Measurements from ENCODE around the gene FBXO21.
"Not testable (repeated sequence)": the region's sequence is repeated elsewhere in the genome, so short reads cannot be mapped to it uniquely, and the experiment has no call there.

FBXO21 gene

DNA sequence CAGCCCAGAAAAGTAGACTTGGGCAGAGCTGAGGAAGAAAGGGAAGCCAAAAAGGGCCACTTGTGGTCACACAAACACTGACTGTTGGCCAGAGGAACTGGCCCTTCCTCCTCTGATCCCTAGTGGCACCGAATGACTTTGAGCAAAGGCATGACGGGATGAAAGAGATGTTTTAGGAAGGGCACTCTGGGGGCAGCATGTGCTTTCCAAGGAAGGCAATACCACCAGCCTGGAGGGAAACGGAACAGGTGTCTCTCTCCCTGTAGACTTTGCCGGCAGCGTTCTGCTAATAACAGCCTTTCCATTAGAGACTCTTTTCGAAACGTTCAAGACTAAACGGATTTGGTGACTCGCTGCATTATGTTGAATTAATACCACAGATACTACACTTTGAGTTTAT lies 12.3 kb upstream of the FBXO21 start:
- no CpG with 5 or more reads among the region's 9 CpGs for WGBS (ENCODE audit: extremely low coverage, insufficient coverage, insufficient read length)

DNA sequence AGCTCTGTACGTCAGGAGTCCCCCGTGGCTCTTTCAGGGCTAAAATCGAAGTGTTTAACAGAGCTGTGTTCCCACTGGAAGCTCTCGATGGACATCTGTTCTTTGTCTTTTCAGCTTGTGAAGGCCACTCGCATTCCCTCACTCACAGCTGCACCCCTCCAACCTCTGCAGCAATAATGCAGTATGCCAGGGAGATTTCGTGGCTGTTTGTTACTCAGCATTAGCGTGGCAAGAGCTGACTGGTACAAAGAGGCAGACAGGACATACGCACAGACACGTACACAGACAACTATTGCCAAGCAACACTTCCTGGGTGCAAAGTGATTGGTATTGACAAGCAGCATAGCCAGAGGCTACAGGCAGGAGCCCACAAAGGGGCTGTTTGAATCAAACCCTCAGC lies 11.8 kb upstream of the FBXO21 start:
- no peak overlapping the region for H4K8ac ChIP-seq (ENCODE audit: low read depth, low read length)
- H2AK5ac ChIP-seq (ENCODE audit: low read length): no peak overlapping the region
- H3K4ac ChIP-seq (ENCODE audit: low read depth, low read length): no peak overlapping the region
- H4K12ac ChIP-seq (ENCODE audit: low read depth, low read length): no peak overlapping the region
- no peak overlapping the region for H3K18ac ChIP-seq (ENCODE audit: low read length)
- H3K23ac ChIP-seq (ENCODE audit: low read length): no peak overlapping the region
- H3K79me2 ChIP-seq (ENCODE audit: control insufficient read depth, insufficient read depth, low read length, poor library complexity): no peaks in the 10 kb centered on the region
- no peaks in the 10 kb centered on the region for H3K79me1 ChIP-seq (ENCODE audit: low read length)
- H3K27ac ChIP-seq (ENCODE audit: low read depth, low read length): no peak overlapping the region
- H2BK120ac ChIP-seq (ENCODE audit: insufficient read depth, low read length, poor library complexity): no peak overlapping the region
- no peak overlapping the region for H3K14ac ChIP-seq (ENCODE audit: low read length)
- DNase-seq: no peak
- no peak overlapping the region for H2BK5ac ChIP-seq (ENCODE audit: low read depth, low read length, poor library complexity)
- H3K36me3 ChIP-seq (ENCODE audit: control insufficient read depth in 1 of 2, insufficient read depth in 2 of 2, low read length in 2 of 2): no peaks in the 10 kb centered on the region
- no peak overlapping the region for H3K4me2 ChIP-seq (ENCODE audit: low read length)
- H3K4me3 ChIP-seq (ENCODE audit: low read depth, low read length): no peak overlapping the region
- no peak overlapping the region for H2AFZ ChIP-seq (ENCODE audit: insufficient read depth, low read length, poor library complexity)
- H3K4me1 ChIP-seq (ENCODE audit: control insufficient read depth in 1 of 2, insufficient read depth in 2 of 2, low read length in 2 of 2): no peaks in the 10 kb centered on the region
- H3K9me3 ChIP-seq (ENCODE audit: insufficient read depth, low read depth, low read length): peaks cover 3% of the 10 kb centered on the region
- no peak overlapping the region for H2BK12ac ChIP-seq (ENCODE audit: low read length)
- H4K91ac ChIP-seq (ENCODE audit: low read depth, low read length): no peak overlapping the region
- no peaks in the 10 kb centered on the region for H3K27me3 ChIP-seq (ENCODE audit: insufficient read depth, low read length)
- WGBS (ENCODE audit: extremely low coverage, insufficient coverage, insufficient read length): no CpG with 5 or more reads among the region's 9 CpGs
- no peak overlapping the region for H3K9ac ChIP-seq (ENCODE audit: low read length)

More for the DNA sequence above, 12.3 kb upstream of the FBXO21 start:
- Histone ChIP-seq H2BK5ac (ENCODE audit: low read depth, low read length, poor library complexity) (no peak overlapping the region), H3K9ac (ENCODE audit: low read length) (no peak overlapping the region), H3K27me3 (ENCODE audit: insufficient read depth, low read length) (no peaks in the 10 kb centered on the region), H4K91ac (ENCODE audit: low read depth, low read length) (no peak overlapping the region), H3K36me3 (ENCODE audit: control insufficient read depth in 1 of 2, insufficient read depth in 2 of 2, low read length in 2 of 2) (no peaks in the 10 kb centered on the region), H3K23ac (ENCODE audit: low read length) (no peak overlapping the region), H2BK120ac (ENCODE audit: insufficient read depth, low read length, poor library complexity) (no peak overlapping the region), H4K12ac (ENCODE audit: low read depth, low read length) (no peak overlapping the region), H2BK12ac (ENCODE audit: low read length) (no peak overlapping the region), H3K18ac (ENCODE audit: low read length) (no peak overlapping the region), H2AFZ (ENCODE audit: insufficient read depth, low read length, poor library complexity) (no peak overlapping the region), H3K79me1 (ENCODE audit: low read length) (no peaks in the 10 kb centered on the region), H3K27ac (ENCODE audit: low read depth, low read length) (no peak overlapping the region), H3K79me2 (ENCODE audit: control insufficient read depth, insufficient read depth, low read length, poor library complexity) (no peaks in the 10 kb centered on the region), H4K8ac (ENCODE audit: low read depth, low read length) (no peak overlapping the region), H3K14ac (ENCODE audit: low read length) (no peak overlapping the region), H3K4me1 (ENCODE audit: control insufficient read depth in 1 of 2, insufficient read depth in 2 of 2, low read length in 2 of 2) (no peaks in the 10 kb centered on the region), H3K4ac (ENCODE audit: low read depth, low read length) (no peak overlapping the region), H3K9me3 (ENCODE audit: insufficient read depth, low read depth, low read length) (peaks cover 3% of the 10 kb centered on the region), H2AK5ac (ENCODE audit: low read length) (no peak overlapping the region), H3K4me3 (ENCODE audit: low read depth, low read length) (no peak overlapping the region), H3K4me2 (ENCODE audit: low read length) (no peak overlapping the region)
- no peak for DNase-seq

DNA sequence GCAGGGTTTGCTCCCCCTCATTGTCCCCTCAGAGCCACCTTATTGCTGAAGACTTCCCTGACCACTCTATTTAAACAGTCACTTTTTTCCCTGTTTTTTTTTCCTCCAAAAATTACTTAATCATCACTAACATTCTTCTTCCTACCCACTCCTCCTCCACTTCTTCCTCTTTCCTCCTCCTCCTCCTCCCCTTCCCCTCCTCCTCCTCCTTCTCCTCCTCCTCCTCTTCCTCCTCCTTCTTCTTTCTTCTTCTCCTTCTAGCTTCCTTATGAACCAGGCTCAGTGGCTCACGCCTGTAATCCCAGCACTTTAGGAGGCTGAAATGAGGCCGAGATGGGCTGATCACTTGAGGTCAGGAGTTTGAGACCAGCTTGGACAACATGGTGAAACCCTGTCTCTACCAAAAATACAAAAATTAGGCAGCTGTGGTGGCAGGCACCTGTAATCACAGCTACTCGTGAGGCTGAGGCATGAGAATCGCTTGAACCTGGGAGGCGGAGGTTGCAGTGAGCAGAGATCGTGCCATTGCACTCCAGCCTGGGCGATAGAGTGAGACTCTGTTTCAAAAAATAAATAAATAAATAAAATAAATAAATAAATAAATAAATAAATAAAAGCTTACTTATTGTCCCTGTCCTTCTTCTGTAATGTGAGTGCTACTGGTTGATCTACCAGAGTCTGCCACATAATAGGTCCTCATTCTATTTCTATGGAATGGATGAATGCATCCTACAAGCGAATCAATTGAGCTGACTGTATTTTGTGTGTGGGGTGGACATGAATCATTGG lies 9.9 kb upstream of the FBXO21 start:
- H4K91ac ChIP-seq (ENCODE audit: low read depth, low read length); H3K27me3 ChIP-seq (ENCODE audit: insufficient read depth, low read length); H2AFZ ChIP-seq (ENCODE audit: insufficient read depth, low read length, poor library complexity); H2BK120ac ChIP-seq (ENCODE audit: insufficient read depth, low read length, poor library complexity); H3K27ac ChIP-seq (ENCODE audit: low read depth, low read length); H3K79me2 ChIP-seq (ENCODE audit: control insufficient read depth, insufficient read depth, low read length, poor library complexity); H3K4ac ChIP-seq (ENCODE audit: low read depth, low read length); H3K79me1 ChIP-seq (ENCODE audit: low read length); DNase-seq; H2BK12ac ChIP-seq (ENCODE audit: low read length); H3K18ac ChIP-seq (ENCODE audit: low read length); H3K9me3 ChIP-seq (ENCODE audit: insufficient read depth, low read depth, low read length); H3K14ac ChIP-seq (ENCODE audit: low read length); H3K4me3 ChIP-seq (ENCODE audit: low read depth, low read length); H3K9ac ChIP-seq (ENCODE audit: low read length); H3K4me1 ChIP-seq (ENCODE audit: control insufficient read depth in 1 of 2, insufficient read depth in 2 of 2, low read length in 2 of 2); H3K36me3 ChIP-seq (ENCODE audit: control insufficient read depth in 1 of 2, insufficient read depth in 2 of 2, low read length in 2 of 2); H2BK5ac ChIP-seq (ENCODE audit: low read depth, low read length, poor library complexity); H3K4me2 ChIP-seq (ENCODE audit: low read length); H4K12ac ChIP-seq (ENCODE audit: low read depth, low read length); H2AK5ac ChIP-seq (ENCODE audit: low read length); H4K8ac ChIP-seq (ENCODE audit: low read depth, low read length); H3K23ac ChIP-seq (ENCODE audit: low read length): not testable (repeated sequence)
- WGBS (ENCODE audit: extremely low coverage, insufficient coverage, insufficient read length): no CpG with 5 or more reads among the region's 8 CpGs

DNA sequence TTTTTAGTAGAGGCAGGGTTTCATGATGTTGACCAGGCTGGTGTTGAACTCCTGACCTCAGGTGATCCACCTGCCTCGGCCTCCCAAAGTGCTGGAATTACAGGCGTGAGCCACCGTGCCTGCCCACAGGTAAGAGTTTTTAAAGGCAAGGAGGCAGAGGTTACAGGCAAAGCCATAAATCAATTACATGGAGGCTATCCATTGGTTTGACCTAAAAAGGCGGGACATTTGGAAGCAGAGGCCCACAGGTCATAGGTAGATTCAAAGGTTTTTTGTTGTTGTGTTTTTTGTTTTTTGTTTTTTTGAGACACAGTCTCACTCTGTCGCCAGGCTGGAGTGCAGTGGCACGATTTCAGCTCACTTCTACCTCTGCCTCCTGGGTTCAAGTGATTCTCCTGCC lies 6.1 kb upstream of the FBXO21 start:
- not testable (repeated sequence) for H3K18ac ChIP-seq (ENCODE audit: low read length); H4K12ac ChIP-seq (ENCODE audit: low read depth, low read length); H2BK5ac ChIP-seq (ENCODE audit: low read depth, low read length, poor library complexity); H3K79me2 ChIP-seq (ENCODE audit: control insufficient read depth, insufficient read depth, low read length, poor library complexity); H3K79me1 ChIP-seq (ENCODE audit: low read length); H4K91ac ChIP-seq (ENCODE audit: low read depth, low read length); H4K8ac ChIP-seq (ENCODE audit: low read depth, low read length); H3K9ac ChIP-seq (ENCODE audit: low read length); H3K4me3 ChIP-seq (ENCODE audit: low read depth, low read length); H3K27me3 ChIP-seq (ENCODE audit: insufficient read depth, low read length); H3K4ac ChIP-seq (ENCODE audit: low read depth, low read length); H2AK5ac ChIP-seq (ENCODE audit: low read length); H3K27ac ChIP-seq (ENCODE audit: low read depth, low read length); H3K4me2 ChIP-seq (ENCODE audit: low read length); H3K9me3 ChIP-seq (ENCODE audit: insufficient read depth, low read depth, low read length); H3K36me3 ChIP-seq (ENCODE audit: control insufficient read depth in 1 of 2, insufficient read depth in 2 of 2, low read length in 2 of 2); H2BK120ac ChIP-seq (ENCODE audit: insufficient read depth, low read length, poor library complexity); H3K4me1 ChIP-seq (ENCODE audit: control insufficient read depth in 1 of 2, insufficient read depth in 2 of 2, low read length in 2 of 2); H3K23ac ChIP-seq (ENCODE audit: low read length); H3K14ac ChIP-seq (ENCODE audit: low read length); DNase-seq; H2AFZ ChIP-seq (ENCODE audit: insufficient read depth, low read length, poor library complexity); H2BK12ac ChIP-seq (ENCODE audit: low read length)
- no CpG with 5 or more reads among the region's 6 CpGs for WGBS (ENCODE audit: extremely low coverage, insufficient coverage, insufficient read length)

Measured in trophoblast cell (in vitro differentiated cells and primary cell).